ENCODE data around the gene RPAP2.

RPAP2 gene

DNA sequence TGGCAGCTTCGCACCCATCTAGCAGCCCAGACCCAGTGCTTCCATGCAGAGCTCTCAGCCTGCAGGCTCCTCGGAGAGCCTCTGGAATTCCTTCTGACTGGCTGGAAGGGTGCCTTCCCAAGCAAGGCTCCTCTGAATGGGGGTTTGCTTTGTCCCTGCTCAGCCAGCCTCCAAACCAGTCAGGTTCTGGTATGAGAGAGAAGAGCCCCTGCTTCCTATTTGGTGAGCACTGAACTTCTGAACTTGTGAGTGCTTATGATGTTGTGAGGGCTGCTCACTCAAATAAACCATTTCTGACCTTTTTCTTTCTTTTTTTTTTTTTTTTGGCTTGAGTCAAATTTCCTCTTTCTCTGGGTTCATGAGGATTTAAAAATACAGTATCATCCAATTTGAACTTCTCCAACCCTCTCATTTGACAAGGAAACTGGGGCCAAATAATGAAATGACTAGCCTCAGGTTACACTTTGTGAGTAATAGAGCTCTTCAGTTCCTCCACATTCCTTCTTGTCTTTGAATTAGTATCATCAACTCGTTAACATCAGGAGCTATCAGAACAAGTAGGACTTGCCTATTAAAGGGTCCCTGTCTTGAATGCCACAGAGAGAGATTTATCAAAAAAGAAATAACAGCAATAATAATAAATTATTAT lies 148.3 kb downstream of the RPAP2 start:
- no peak for DNase-seq

GRCh38 chr1:92447976-92448375 lies 149.1 kb downstream of the RPAP2 start:
- no peak for DNase-seq
